H9 (cell line): Measurements from ENCODE around the gene TMEM181. TPM values are rescaled to one million over a fixed set of nuclear protein-coding genes. Genes with fewer than 3 reads are reported as not detected.

Experiments
- DNase-seq: peaks from one replicate; pipeline ENCODE4 v3.0.0-alpha.2; 2017
- H2AFZ ChIP-seq: one replicate; pipeline ENCODE4 v1.6.1; 2013; ENCODE audit warnings: mild to moderate bottlenecking, low read length, control low read depth, moderate library complexity
- H2AK5ac ChIP-seq: 2 replicates; pipeline ENCODE4 v1.6.1; 2013; ENCODE audit warnings: low read length, control low read depth, mixed read lengths; ENCODE audit not compliant: insufficient read length
- H2BK120ac ChIP-seq: one replicate; pipeline ENCODE4 v1.6.1; 2013; ENCODE audit warnings: low read depth, mild to moderate bottlenecking, low read length, control low read depth, inconsistent platforms; ENCODE audit not compliant: poor library complexity, severe bottlenecking
- H2BK12ac ChIP-seq: 2 replicates; pipeline ENCODE4 v1.6.1; 2013; ENCODE audit warnings: low read length, control low read depth, mixed read lengths, low read depth; ENCODE audit not compliant: insufficient read length
- H2BK15ac ChIP-seq: 2 replicates; pipeline ENCODE4 v1.6.1; 2013; ENCODE audit warnings: low read depth, low read length, control low read depth
- H2BK20ac ChIP-seq: one replicate; pipeline ENCODE4 v1.6.1; 2013; ENCODE audit warnings: low read depth, mild to moderate bottlenecking, low read length, control low read depth, inconsistent platforms; ENCODE audit not compliant: poor library complexity, severe bottlenecking
- H2BK5ac ChIP-seq: 2 replicates; pipeline ENCODE4 v1.6.1; 2013; ENCODE audit warnings: low read length, control low read depth, mixed read lengths; ENCODE audit not compliant: insufficient read length
- H3K14ac ChIP-seq: 2 replicates; pipeline ENCODE4 v1.6.1; 2013; ENCODE audit warnings: low read length, control low read depth; ENCODE audit not compliant: insufficient read depth
- H3K18ac ChIP-seq: 2 replicates; pipeline ENCODE4 v1.6.1; 2013; ENCODE audit warnings: low read depth, mild to moderate bottlenecking, mixed read lengths, low read length, control low read depth; ENCODE audit not compliant: insufficient read length
- H3K23ac ChIP-seq: 2 replicates; pipeline ENCODE4 v1.6.1; 2013; ENCODE audit warnings: low read length, control low read depth, mixed read lengths, low read depth; ENCODE audit not compliant: insufficient read length
- H3K23me2 ChIP-seq: 2 replicates; pipeline ENCODE4 v1.6.1; 2013; ENCODE audit warnings: low read depth, mild to moderate bottlenecking, mixed read lengths, low read length, control low read depth; ENCODE audit not compliant: insufficient read length, poor library complexity, severe bottlenecking
- H3K27ac ChIP-seq: 2 replicates; pipeline ENCODE4 v1.5.1; 2013; ENCODE audit warnings: low read length, control low read depth, mixed read lengths, low read depth; ENCODE audit not compliant: insufficient read length
- H3K27me3 ChIP-seq: 2 replicates; pipeline ENCODE4 v1.6.1; 2013; ENCODE audit warnings: low read length, control low read depth, inconsistent platforms; ENCODE audit not compliant: insufficient read depth
- H3K4ac ChIP-seq: 2 replicates; pipeline ENCODE4 v1.6.1; 2013; ENCODE audit warnings: low read depth, mild to moderate bottlenecking, control low read depth, inconsistent platforms, low read length, moderate library complexity
- H3K4me1 ChIP-seq: 2 replicates; pipeline ENCODE4 v1.6.1; 2013; ENCODE audit warnings: low read length, control low read depth, inconsistent platforms; ENCODE audit not compliant: insufficient read depth
- H3K4me2 ChIP-seq: 2 replicates; pipeline ENCODE4 v1.6.1; 2013; ENCODE audit warnings: low read length, control low read depth, mixed read lengths; ENCODE audit not compliant: insufficient read length, insufficient read depth
- H3K56ac ChIP-seq: 2 replicates; pipeline ENCODE4 v1.6.1; 2013; ENCODE audit warnings: low read depth, mild to moderate bottlenecking, mixed read lengths, low read length, control low read depth; ENCODE audit not compliant: insufficient read length
- H3K79me1 ChIP-seq: 2 replicates; pipeline ENCODE4 v1.6.1; 2013; ENCODE audit warnings: low read depth, mild to moderate bottlenecking, moderate library complexity, low read length, control low read depth, inconsistent platforms; ENCODE audit not compliant: insufficient read depth, poor library complexity, severe bottlenecking
- H3K79me2 ChIP-seq: 2 replicates; pipeline ENCODE4 v1.6.1; 2013; ENCODE audit warnings: low read length, control low read depth, inconsistent platforms; ENCODE audit not compliant: insufficient read depth
- H3K9ac ChIP-seq: 2 replicates; pipeline ENCODE4 v1.6.1; 2013; ENCODE audit warnings: low read length, control low read depth, mixed read lengths; ENCODE audit not compliant: insufficient read length; ENCODE audit errors: extremely low read depth
- H3K9me3 ChIP-seq: one replicate; pipeline ENCODE4 v1.6.1; 2013; ENCODE audit warnings: low read depth, low read length, inconsistent platforms; ENCODE audit not compliant: control insufficient read depth
- H3T11ph ChIP-seq: one replicate; pipeline ENCODE4 v1.6.1; 2013; ENCODE audit warnings: mild to moderate bottlenecking, low read length, control low read depth, inconsistent platforms
- H4K20me1 ChIP-seq: one replicate; pipeline ENCODE4 v1.6.1; 2013; ENCODE audit not compliant: control insufficient read depth, insufficient read length, insufficient read depth
- H4K5ac ChIP-seq: 2 replicates; pipeline ENCODE4 v1.6.1; 2013; ENCODE audit warnings: low read depth, mild to moderate bottlenecking, mixed read lengths, low read length, control low read depth; ENCODE audit not compliant: insufficient read length
- H4K8ac ChIP-seq: replicated peaks from 2 replicates; pipeline ENCODE4 v1.6.1; 2013; ENCODE audit warnings: low read length, control low read depth, mixed read lengths, low read depth; ENCODE audit not compliant: insufficient read length
- H4K91ac ChIP-seq: 2 replicates; pipeline ENCODE4 v1.6.1; 2013; ENCODE audit warnings: low read depth, mild to moderate bottlenecking, moderate library complexity, mixed read lengths, low read length, control low read depth; ENCODE audit not compliant: insufficient read length
- H3K27ac Mint-ChIP-seq, 3 experiments: 2 replicates in 2 of 3; 3 replicates in 1 of 3; pipeline ENCODE4 v1.8.0; 2020 to 2021; ENCODE audit warnings: mixed read lengths in 3 of 3, mild to moderate bottlenecking in 1 of 3, moderate library complexity in 1 of 3
- H3K27me3 Mint-ChIP-seq: 2 replicates; pipeline ENCODE4 v1.8.0; 2021; ENCODE audit warnings: low read depth, mild to moderate bottlenecking, moderate library complexity, mixed read lengths
- H3K36me3 Mint-ChIP-seq, 3 experiments: 2 replicates in 2 of 3; 3 replicates in 1 of 3; pipeline ENCODE4 v1.8.0; 2020 to 2021; ENCODE audit warnings: low read depth in 3 of 3, mixed read lengths in 3 of 3; ENCODE audit not compliant: insufficient read depth in 1 of 3
- H3K4me1 Mint-ChIP-seq, 2 experiments: 2 replicates each; pipeline ENCODE4 v1.8.0; 2020; ENCODE audit warnings: mixed read lengths in 2 of 2
- H3K4me3 Mint-ChIP-seq, 2 experiments: 2 replicates in 1 of 2; 3 replicates in 1 of 2; pipeline ENCODE4 v1.8.0; 2020 to 2021; ENCODE audit warnings: mild to moderate bottlenecking in 2 of 2, mixed read lengths in 2 of 2, moderate library complexity in 1 of 2
- H3K9me3 Mint-ChIP-seq, 2 experiments: 2 replicates in 1 of 2; 3 replicates in 1 of 2; pipeline ENCODE4 v1.8.0; 2020; ENCODE audit warnings: mild to moderate bottlenecking in 2 of 2, mixed read lengths in 2 of 2, moderate library complexity in 1 of 2
- whole genome bisulfite sequencing: extraction: QIAGEN DNeasy Blood & Tissue Kit; methylation state at CpG from one replicate; pipeline ENCODE4 v1.1.7; 2013; ENCODE audit warnings: missing lambda C conversion rate, low lambda C conversion rate, mixed read lengths; ENCODE audit not compliant: insufficient read length; ENCODE audit errors: extremely low coverage; 5-methylcytosine and 5-hydroxymethylcytosine counted together
- total RNA-seq: library from RNA; stranded (reverse); gene quantifications from 2 replicates; pipeline ENCODE4 v1.2.1, GENCODE V29; 2021
- TF ChIP-seq, protein P1 (sequence below): fragments of 200-600 bp; sonication (generic); conservative IDR thresholded peaks from 3 replicates; pipeline ENCODE4 v1.8.0; 2021; ENCODE audit warnings: antibody characterized with exemption, mild to moderate bottlenecking

Gene TMEM181
- total RNA-seq, 1 experiment from 2014 or later: 24.4 TPM

- Histone ChIP-seq H3K14ac (no peak overlapping the region), H3T11ph (no peak overlapping the region), H4K5ac (no peak overlapping the region), H2BK15ac (no peak overlapping the region), H3K23me2 (no peaks in the 10 kb centered on the region), H2AK5ac (no peak overlapping the region), H3K9ac (no peak overlapping the region), H2BK5ac (no peak overlapping the region), H3K4ac (no peak overlapping the region), H3K23ac (no peak overlapping the region), H3K56ac (no peak overlapping the region), H3K27ac (no peak overlapping the region), H4K20me1 (no peaks in the 10 kb centered on the region), H2BK12ac (no peak overlapping the region), H3K9me3 (no peaks in the 10 kb centered on the region), H3K18ac (no peak overlapping the region), H4K8ac (no peak overlapping the region), H4K91ac (no peak overlapping the region), H2BK120ac (no peak overlapping the region), H3K4me1 (no peaks in the 10 kb centered on the region), H3K27me3 (no peaks in the 10 kb centered on the region), H3K79me1 (no peaks in the 10 kb centered on the region), H3K4me2 (no peak overlapping the region), H3K79me2 (no peaks in the 10 kb centered on the region), H2BK20ac (no peak overlapping the region), H2AFZ (no peak overlapping the region)
- TF ChIP-seq, protein P1, sequence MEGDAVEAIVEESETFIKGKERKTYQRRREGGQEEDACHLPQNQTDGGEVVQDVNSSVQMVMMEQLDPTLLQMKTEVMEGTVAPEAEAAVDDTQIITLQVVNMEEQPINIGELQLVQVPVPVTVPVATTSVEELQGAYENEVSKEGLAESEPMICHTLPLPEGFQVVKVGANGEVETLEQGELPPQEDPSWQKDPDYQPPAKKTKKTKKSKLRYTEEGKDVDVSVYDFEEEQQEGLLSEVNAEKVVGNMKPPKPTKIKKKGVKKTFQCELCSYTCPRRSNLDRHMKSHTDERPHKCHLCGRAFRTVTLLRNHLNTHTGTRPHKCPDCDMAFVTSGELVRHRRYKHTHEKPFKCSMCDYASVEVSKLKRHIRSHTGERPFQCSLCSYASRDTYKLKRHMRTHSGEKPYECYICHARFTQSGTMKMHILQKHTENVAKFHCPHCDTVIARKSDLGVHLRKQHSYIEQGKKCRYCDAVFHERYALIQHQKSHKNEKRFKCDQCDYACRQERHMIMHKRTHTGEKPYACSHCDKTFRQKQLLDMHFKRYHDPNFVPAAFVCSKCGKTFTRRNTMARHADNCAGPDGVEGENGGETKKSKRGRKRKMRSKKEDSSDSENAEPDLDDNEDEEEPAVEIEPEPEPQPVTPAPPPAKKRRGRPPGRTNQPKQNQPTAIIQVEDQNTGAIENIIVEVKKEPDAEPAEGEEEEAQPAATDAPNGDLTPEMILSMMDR: no peak
- Mint-ChIP-seq H3K4me1 (peaks cover 15 to 21% of the 10 kb centered on the region in 2 experiments), H3K27me3 (no peaks in the 10 kb centered on the region), H3K9me3 (no peaks in the 10 kb centered on the region), H3K4me3 (no peak overlapping the region), H3K36me3 (peaks cover 23 to 71% (median 51%) of the 10 kb centered on the region in 3 experiments; a peak in 6 of 7 replicates), H3K27ac (peak overlapping the region; percentile 2 to 92 (median 47); a peak in 4 of 7 replicates)
- no CpG with 5 or more reads among the region's 9 CpGs for WGBS
- no peak for DNase-seq
Measured at GRCh38 chr6:158627940-158628211, 68.0 kb downstream of the TMEM181 start.
